HEK293 (cell line): ENCODE data around the gene PGS1.

Experiments used
- ATF2 ChIP-seq: fragments of 450-650 bp; formaldehyde crosslinking; IDR thresholded peaks from 2 replicates; pipeline ENCODE4 v1.5.1; 2016; ENCODE audit warnings: missing biosample characterization, missing genetic modification characterization, low read depth
- CTCF ChIP-seq: fragments of 450-650 bp; formaldehyde crosslinking; IDR thresholded peaks from 2 replicates; pipeline ENCODE4 v1.5.1; 2016; ENCODE audit warnings: missing biosample characterization, missing genetic modification characterization
- TCF7L2 ChIP-seq: IDR thresholded peaks from 2 replicates; pipeline ENCODE4 v1.6.1; 2011; ENCODE audit warnings: low read depth, mild to moderate bottlenecking, inconsistent platforms, low read length, moderate library complexity, borderline replicate concordance
- ZNF121 ChIP-seq: fragments of 450-650 bp; formaldehyde crosslinking; IDR thresholded peaks from 2 replicates; pipeline ENCODE4 v1.5.1; 2016; ENCODE audit warnings: missing biosample characterization, missing genetic modification characterization
- ZNF140 ChIP-seq: fragments of 450-650 bp; formaldehyde crosslinking; IDR thresholded peaks from 2 replicates; pipeline ENCODE4 v1.5.1; 2016; ENCODE audit warnings: missing biosample characterization, missing genetic modification characterization
- ZNF24 ChIP-seq: fragments of 450-650 bp; formaldehyde crosslinking; IDR thresholded peaks from 2 replicates; pipeline ENCODE4 v1.5.1; 2016; ENCODE audit warnings: missing biosample characterization, missing genetic modification characterization
- ZNF335 ChIP-seq: fragments of 450-650 bp; formaldehyde crosslinking; conservative IDR thresholded peaks from 2 replicates; pipeline ENCODE4 v1.5.1; 2016; ENCODE audit warnings: missing biosample characterization, missing genetic modification characterization
- ZNF37A ChIP-seq: fragments of 450-650 bp; IDR thresholded peaks from 2 replicates; pipeline ENCODE4 v1.5.1; 2018; ENCODE audit warnings: missing biosample characterization, missing genetic modification characterization
- ZNF529 ChIP-seq: fragments of 450-650 bp; formaldehyde crosslinking; IDR thresholded peaks from 2 replicates; pipeline ENCODE4 v1.5.1; 2017; ENCODE audit warnings: missing genetic modification characterization, missing biosample characterization; ENCODE audit not compliant: insufficient replicate concordance
- ZNF639 ChIP-seq: fragments of 450-650 bp; formaldehyde crosslinking; IDR thresholded peaks from 2 replicates; pipeline ENCODE4 v1.5.1; 2016; ENCODE audit warnings: missing biosample characterization, missing genetic modification characterization
- ZNF660 ChIP-seq: fragments of 450-650 bp; IDR thresholded peaks from 2 replicates; pipeline ENCODE4 v1.5.1; 2018; ENCODE audit warnings: missing biosample characterization, mild to moderate bottlenecking, missing genetic modification characterization

- TF ChIP-seq ZNF24: no peak
- TF ChIP-seq CTCF: no peak
- no peak for TF ChIP-seq ZNF529 (tag by site-specific recombination)
- TF ChIP-seq ZNF140 (tag by site-specific recombination): no peak
- no peak for TF ChIP-seq ZNF37A (tag by site-specific recombination)
- TF ChIP-seq ZNF335: no peak
- no peak for TF ChIP-seq ZNF660 (tag by site-specific recombination)
- no peak for TF ChIP-seq ZNF639 (tag by site-specific recombination)
- no peak for TF ChIP-seq TCF7L2
- TF ChIP-seq ATF2 (tag by site-specific recombination): no peak
- TF ChIP-seq ZNF121 (tag by site-specific recombination): no peak
Observed at GRCh38 chr17:78460176-78460675, 81.8 kb downstream of the PGS1 start.
